Measurements from ENCODE around the gene AANAT.
"Not testable (repeated sequence)": the region's sequence is repeated elsewhere in the genome, so short reads cannot be mapped to it uniquely, and the experiment has no call there.

AANAT gene

DNA sequence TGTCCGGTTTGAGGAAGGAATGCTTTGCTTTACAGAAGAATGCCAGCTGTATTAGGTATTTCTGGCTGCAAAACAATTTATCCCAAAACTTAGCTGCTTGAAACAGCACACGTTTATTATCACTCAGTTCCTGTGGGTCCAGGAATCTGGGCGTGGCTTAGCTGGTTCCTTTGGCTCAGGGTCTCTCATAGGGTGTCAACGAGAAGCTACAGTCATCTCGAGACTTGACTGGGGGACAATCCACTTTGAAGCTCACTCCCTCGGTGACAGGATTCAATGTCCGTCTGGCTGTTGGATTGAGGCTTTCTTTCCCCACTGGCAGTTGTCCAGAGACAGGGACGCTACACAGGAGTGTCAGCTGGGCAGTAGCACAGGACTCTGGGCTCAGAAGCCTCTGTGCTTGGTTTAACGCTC, 43.4 kb downstream of the AANAT start:
- no peak for DNase-seq

DNA sequence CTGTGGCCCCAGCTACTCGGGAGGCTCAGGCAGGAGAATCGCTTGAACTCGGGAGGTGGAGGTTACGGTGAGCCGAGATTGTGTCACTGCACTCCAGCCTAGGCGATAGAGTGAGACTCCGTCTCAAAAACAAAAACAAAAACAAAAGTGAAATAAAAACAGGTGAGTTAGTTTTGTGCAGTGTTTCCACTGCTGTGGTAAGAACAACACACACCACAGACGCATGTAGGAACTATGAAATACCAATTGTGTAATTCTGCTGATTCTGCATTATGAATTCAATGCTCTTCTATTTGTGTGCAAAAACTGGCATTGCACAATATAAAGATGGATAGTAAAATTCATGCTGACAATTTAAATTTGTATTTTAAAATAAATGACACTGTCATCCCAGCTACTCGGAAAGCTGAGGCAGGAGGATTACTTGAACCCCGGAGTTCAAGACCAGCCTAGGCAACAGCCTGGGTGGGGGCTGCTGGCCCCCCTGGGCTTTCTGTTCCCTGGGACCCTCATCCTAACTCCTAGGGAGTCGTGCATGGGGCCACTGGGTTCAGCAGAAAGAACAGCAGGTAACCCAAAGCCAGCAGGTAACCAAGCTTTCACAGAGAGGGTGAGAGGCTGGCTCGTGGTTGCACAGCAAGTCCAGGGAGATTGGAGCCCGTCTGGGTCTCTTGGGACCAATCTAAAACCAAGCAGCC, 44.4 kb downstream of the AANAT start:
- no peak for DNase-seq

DNA sequence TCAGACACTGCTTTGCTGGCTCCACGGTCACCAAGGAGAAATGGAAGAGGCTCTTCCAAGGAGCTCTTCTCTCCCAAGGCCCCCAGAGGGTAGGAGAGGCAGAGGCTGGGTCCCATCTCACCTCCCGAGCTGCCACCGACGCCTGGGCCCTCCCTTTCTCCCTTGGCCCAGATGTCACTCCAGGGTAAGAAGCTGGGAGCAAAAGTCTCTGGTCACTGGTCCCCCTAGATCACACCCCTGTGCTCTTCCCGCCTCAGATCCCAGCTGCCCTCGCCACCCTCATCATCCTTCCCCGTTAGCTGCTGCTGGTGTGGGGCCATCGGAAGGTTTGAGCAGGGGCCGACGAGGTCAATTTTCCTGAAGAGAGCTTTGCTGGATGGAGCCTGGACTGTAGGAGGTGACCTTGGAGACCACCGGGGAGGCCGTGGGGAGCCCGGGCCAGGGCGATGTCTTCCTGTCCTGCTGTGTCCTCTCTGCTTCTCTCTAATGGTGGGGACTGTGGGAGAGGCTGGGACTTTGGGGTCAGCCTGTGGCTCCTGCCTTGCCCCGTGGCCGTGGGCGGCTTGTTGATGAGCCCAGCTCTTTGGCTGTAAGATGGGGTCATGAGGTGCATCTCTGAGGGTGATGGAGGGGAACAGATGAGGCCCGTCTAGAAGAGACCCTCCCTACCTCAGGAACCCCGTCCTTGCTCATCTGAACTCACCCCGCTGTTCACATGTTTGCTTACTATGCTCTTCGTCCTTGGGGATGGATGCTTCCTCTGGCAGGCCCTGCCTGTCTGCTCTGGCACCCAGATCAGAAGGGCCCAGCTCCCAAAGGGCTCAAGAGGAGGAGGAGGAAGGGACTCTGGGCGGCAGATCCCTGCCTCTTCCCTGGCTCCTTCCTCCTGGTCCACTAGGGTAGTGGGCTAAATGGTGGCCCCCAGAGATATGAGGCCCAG, 45.2 kb downstream of the AANAT start:
- no peak for DNase-seq

DNA sequence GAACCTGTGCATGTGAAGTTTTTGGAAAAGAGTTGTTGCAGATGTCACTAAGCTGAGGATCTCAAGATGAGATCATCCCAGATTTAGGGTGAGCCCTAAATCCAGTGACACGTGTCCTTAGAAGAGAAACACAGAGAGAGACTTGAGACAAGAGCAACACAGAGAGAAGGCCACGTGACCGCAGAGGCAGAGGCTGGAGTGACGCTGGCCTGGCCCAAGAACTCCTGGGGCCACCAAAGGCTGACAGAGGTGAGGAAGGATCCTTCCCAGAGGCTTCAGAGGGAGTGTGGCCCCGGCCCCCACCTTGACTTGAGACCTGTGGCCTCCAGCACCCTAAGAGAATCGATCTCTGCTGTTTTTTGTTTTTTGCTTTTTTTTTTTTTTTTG, 45.9 kb downstream of the AANAT start:
- DNase-seq, result no peak

DNA sequence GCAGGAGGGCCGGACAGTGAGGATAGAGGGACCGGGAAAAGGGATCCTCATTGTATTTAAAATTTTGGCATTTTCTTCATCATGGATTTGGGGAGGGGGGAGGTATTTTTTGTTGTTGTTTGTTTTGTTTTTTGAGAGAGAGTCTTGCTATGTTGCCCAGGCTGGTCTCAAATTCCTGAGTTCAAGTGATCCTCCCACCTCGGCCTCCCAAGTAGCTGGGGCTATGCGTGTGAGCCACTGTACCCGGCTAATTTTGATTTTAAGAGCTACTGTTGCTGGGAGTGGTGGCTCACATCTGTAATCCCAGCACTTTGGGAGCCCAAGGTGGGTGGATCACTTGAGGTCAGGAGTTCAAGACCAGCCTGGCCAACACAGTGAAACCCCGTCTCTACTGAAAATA, 47.0 kb downstream of the AANAT start:
- not testable (repeated sequence) for DNase-seq

DNA sequence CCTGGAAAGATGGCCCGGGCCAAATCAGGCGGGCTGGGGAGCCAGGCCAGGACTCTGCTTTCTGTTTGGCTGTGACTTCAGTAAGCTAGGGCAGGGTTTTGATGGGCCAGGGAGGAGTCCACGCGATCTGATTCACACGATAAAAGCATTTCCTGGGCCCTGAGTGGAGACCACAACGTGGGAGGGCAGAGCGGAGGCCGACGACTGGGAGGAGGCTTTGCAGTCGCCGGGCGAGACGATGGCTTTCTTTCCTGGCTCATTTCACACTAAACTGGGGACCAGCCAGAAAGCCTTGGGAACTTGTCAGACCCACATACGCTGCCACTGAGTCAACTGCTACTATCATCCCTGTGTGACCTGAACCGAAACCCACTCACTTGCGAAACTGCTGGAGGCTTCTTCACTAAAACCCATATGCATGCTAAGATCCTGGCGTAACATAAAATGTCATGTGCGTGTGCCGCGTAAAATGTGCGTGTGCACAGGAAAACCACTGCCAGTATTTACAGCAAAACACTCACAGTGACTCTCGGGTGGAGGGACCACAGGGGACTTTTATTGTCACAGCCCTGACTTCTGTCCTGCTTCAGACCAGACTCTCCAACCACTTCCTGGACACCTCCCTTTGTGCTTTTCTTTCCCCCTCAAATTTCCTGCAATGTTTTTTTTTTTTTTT, 48.0 kb downstream of the AANAT start:
- DNase-seq, result peak; percentile 81

DNA sequence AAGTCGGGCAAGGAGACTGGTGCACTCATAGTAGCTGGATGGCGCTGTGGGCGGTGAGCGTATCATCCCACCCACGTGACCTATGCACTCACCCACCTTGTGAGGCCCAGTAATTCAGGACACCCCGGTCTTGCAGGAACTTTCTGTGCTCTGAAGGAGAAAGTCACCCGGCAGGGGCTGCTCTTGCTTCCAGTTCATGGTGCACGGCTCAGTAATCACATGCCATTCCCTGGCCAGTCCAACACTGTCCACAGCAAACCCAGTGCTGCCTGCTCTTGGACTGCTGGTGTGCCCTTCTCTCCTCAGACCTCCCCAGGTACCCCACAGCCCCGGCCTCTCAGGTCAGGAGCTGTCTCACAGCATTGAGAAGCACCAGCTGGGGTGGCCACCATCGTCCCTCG, 50.2 kb downstream of the AANAT start:
- DNase-seq, result no peak

DNA sequence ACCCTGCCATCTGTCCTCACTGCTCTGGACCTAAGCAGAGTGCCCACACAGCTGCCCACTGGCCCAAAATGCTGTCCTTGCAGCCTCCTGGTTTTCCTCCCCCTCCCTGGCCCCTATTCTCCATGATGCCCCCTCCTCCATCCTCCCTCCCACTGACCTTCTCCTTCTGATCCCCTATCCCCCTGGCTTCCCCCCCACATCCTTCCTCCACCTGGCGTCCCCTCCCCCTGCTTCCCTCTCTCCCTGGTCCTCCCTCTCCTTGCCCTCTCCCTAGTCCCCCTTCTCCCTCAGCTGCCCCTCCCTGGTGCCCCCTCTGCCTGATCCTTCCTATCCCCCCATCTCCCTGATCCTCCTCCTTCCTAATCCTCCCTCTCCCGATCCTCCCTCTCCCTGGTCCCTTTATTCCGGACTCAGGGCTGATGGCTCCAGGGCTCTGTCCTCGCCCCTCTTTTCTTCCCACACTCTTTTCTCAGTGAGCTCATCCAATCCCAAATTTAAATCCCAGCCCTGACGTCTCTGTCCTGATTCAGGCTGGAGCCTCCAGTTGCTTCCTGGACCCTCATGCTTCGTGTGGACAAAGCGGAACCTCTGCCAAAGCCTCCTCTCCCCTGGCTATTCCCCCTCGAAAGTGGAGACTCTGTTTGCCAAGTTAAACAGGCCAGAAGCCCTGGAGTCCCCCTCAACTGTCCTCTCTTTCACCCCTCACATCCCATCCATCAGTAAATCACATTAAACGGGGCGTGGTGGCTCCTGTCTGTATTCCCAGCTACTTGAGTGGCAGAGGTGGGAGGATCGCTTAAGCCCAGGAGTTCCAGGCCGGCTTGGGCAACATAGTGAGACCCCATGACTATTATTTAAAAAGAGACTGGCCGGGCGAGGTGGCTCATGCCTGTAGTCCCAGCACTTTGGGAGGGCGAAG, 51.9 kb downstream of the AANAT start:
- no peak for DNase-seq

Measured in activated T-cell treated with anti-CD3 and anti-CD28 coated beads, Interleukin-2, amount 50 U/mL, for 1 hour (primary cell).